Measurements from ENCODE around the gene TMEM196. TPM values are rescaled to one million over a fixed set of nuclear protein-coding genes. Genes with fewer than 3 reads are reported as not detected.

Gene TMEM196
- total RNA-seq, 6 experiments from 2014 or later: not detected

DNA sequence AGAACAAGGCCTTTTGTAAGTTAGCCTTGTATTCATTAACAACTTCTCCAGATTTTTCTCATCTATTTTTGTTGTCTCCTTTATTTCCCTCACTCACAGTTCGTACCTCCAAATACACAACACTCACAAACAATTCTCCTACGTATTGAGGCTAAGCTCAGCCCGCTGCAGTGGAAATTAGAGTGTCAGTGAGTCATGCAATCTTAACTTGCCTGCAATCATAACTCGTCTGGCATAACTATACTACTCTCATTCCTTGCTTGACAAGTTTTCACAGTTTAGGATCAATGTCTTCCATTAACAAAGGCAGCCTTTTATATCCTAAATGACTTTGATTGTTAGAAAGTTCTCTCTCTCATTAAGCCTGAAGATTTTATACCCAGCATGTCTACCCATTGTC lies 23.8 kb downstream of the TMEM196 start:
- Histone ChIP-seq H3K4me1 (no peaks in the 10 kb centered on the region), H3K36me3 (no peaks in the 10 kb centered on the region), H3K27ac (no peak overlapping the region), H3K9me3 (no peaks in the 10 kb centered on the region), H3K4me3 (no peak overlapping the region), H3K27me3 (no peaks in the 10 kb centered on the region)
- intact Hi-C loops (cut with DNase I): loop anchor here in 1 of 2 donors (10.0 kb wide), 1 partner anchor 845 kb away; no protein-coding TSS in a partner anchor
- TF ChIP-seq, protein P1, sequence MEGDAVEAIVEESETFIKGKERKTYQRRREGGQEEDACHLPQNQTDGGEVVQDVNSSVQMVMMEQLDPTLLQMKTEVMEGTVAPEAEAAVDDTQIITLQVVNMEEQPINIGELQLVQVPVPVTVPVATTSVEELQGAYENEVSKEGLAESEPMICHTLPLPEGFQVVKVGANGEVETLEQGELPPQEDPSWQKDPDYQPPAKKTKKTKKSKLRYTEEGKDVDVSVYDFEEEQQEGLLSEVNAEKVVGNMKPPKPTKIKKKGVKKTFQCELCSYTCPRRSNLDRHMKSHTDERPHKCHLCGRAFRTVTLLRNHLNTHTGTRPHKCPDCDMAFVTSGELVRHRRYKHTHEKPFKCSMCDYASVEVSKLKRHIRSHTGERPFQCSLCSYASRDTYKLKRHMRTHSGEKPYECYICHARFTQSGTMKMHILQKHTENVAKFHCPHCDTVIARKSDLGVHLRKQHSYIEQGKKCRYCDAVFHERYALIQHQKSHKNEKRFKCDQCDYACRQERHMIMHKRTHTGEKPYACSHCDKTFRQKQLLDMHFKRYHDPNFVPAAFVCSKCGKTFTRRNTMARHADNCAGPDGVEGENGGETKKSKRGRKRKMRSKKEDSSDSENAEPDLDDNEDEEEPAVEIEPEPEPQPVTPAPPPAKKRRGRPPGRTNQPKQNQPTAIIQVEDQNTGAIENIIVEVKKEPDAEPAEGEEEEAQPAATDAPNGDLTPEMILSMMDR (IDR thresholded peaks at IDR 0.05): no peak
- TF ChIP-seq POLR2A (IDR thresholded peaks at IDR 0.05): no peak
- no peak for DNase-seq
- ATAC-seq: no peak
- WGBS (ENCODE audit: insufficient coverage, low coverage, low lambda C conversion rate, missing lambda C conversion rate): 41% methylated on average over 4 of the region's 4 CpGs

DNA sequence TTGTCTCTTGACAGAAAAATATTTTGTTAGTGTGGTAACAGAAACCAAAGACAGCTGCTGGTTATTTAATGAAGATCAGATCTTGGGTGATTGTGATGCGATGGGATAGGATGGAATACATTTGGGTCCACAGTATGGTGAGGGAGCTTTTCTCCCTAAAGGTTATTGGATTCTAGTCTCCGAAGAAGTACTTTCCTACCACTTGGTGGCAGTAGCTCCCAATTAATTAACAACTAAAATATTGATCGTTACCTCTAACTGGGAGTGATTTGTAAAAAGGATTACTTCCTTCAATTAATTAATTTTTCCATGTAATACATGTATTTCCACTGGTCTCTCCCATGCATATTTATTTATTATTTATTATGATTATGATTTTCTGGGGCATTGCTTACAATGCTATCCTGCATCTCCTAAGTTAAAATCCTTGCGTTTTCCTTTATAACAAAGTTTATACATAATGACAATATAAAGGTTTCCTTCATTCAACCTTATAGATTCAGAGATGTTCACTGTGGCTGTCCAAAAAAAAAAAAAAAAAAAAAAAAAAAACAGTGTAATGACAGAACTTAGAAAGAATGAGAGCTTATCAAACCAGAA lies 25.6 kb downstream of the TMEM196 start:
- no peaks in the 10 kb centered on the region for H3K27me3 ChIP-seq
- intact Hi-C loops (cut with DNase I): loop anchor here in 1 of 2 donors (10.0 kb wide), 1 partner anchor 847 kb away; no protein-coding TSS in a partner anchor
- H3K4me1 ChIP-seq: no peaks in the 10 kb centered on the region
- no peaks in the 10 kb centered on the region for H3K9me3 ChIP-seq
- TF ChIP-seq, protein P1 (IDR thresholded peaks at IDR 0.05): peak; percentile 51 to 68 (median 60)
- no peak for TF ChIP-seq POLR2A (IDR thresholded peaks at IDR 0.05)
- DNase-seq (no peak), ATAC-seq (peak; percentile 70 to 74 (median 72))
- no peak overlapping the region for H3K27ac ChIP-seq
- H3K4me3 ChIP-seq: no peak overlapping the region
- H3K36me3 ChIP-seq: no peaks in the 10 kb centered on the region
- WGBS (ENCODE audit: insufficient coverage, low coverage, low lambda C conversion rate, missing lambda C conversion rate): 27% methylated on average over 4 of the region's 4 CpGs

DNA sequence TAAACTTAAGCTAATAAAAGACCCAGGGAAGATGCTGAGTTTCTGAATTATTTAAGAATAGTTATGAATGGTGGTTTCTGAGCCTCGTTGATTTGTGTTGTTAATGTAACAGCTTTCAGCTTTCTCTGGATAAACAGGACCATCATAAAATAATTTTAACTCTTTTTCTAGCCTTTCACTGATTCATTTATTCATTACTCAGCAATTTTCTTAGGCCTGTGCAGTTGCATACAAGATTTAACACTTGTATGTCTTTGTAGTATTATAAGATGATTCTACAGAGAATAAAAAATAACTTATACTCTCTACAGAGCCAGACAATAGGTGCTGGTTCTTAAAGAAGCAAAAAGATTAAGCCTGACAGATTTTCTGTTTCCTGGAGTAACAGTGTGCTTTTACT lies 29.3 kb downstream of the TMEM196 start:
- no peak for TF ChIP-seq POLR2A (IDR thresholded peaks at IDR 0.05)
- TF ChIP-seq, protein P1 (IDR thresholded peaks at IDR 0.05): no peak
- 32% methylated on average over 1 of the region's 1 CpG for whole genome bisulfite sequencing (ENCODE audit: insufficient coverage, low coverage, low lambda C conversion rate, missing lambda C conversion rate)

DNA sequence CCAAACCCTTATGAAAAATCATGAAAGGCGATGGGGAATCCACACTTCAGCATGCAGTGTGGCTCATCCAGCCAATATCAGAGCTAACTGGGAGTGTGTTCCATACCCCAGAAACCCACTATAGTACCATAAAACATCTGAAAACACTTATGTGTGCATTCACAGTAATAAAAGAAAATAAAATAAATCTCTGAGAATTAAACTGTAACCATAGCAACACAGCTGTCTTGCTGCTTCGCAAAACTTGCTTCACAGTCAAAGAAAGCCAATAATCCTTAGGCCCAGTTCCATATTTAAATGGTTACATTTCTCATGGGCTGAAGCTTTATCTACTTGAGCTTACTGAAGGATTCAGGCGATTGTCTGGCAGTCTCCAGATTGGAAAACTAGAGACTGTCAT lies 44.7 kb downstream of the TMEM196 start:
- no peaks in the 10 kb centered on the region for H3K4me1 ChIP-seq
- no peak overlapping the region for H3K27ac ChIP-seq
- no peaks in the 10 kb centered on the region for H3K36me3 ChIP-seq
- no peak overlapping the region for H3K4me3 ChIP-seq
- 42% methylated on average over 3 of the region's 3 CpGs for WGBS (ENCODE audit: insufficient coverage, low coverage, low lambda C conversion rate, missing lambda C conversion rate)
- H3K27me3 ChIP-seq: no peaks in the 10 kb centered on the region
- no peak for TF ChIP-seq POLR2A (IDR thresholded peaks at IDR 0.05)
- TF ChIP-seq, protein P1 (IDR thresholded peaks at IDR 0.05): no peak
- no peak for ATAC-seq
- DNase-seq: no peak
- no peaks in the 10 kb centered on the region for H3K9me3 ChIP-seq
- intact Hi-C loops (cut with DNase I): no loop called here

More for the DNA sequence above, 29.3 kb downstream of the TMEM196 start:
- DNase-seq (no peak), ATAC-seq (no peak)
- Histone ChIP-seq H3K27ac (no peak overlapping the region), H3K4me1 (no peaks in the 10 kb centered on the region), H3K27me3 (no peaks in the 10 kb centered on the region), H3K36me3 (no peaks in the 10 kb centered on the region), H3K4me3 (no peak overlapping the region), H3K9me3 (no peaks in the 10 kb centered on the region)
- intact Hi-C loops (cut with DNase I): loop anchor here in 1 of 2 donors (10.0 kb wide), 1 partner anchor 851 kb away; no protein-coding TSS in a partner anchor

Measured in right lobe of liver (tissue), 6 donors.